Choroid plexus epithelial cell (primary cell): ENCODE data around the gene PHACTR4.

ENCODE experiments used
- DNase-seq: peaks from one replicate; pipeline ENCODE4 v3.0.0-alpha.2; 2010; ENCODE audit warnings: low read depth
- H3K4me3 ChIP-seq: 2 replicates; pipeline ENCODE4 v1.5.1; 2011; ENCODE audit warnings: low read depth, mild to moderate bottlenecking, control low read depth, low read length, moderate library complexity
- CTCF ChIP-seq: conservative IDR thresholded peaks from 2 replicates; pipeline ENCODE4 v1.5.1; 2011; ENCODE audit warnings: low read depth, mild to moderate bottlenecking, control low read depth, inconsistent platforms, low read length, moderate library complexity

Gene PHACTR4

GRCh38 chr1:28449904-28450303 lies 80.4 kb downstream of the PHACTR4 start:
- no peak for DNase-seq
- TF ChIP-seq CTCF: no peak
- no peak overlapping the region for H3K4me3 ChIP-seq

DNA sequence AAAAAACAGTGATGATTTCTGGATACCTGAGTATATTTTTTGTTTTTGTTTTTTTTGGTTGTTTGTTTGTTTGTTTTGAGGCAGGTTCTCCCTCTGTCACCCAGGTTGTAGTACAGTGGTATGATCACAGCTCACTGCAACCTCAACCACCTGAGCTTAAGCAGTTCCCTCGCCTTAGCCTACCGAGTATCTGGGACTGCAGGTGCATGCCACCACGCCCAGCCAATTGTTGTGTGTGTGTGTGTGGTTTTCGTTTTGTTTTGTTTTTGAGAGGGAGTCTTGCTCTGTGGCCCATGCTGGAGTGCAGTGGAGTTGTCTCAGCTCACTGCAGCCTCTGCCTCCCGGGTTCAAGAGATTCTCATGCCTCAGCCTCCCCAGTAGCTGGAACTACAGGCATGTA lies 81.0 kb downstream of the PHACTR4 start:
- TF ChIP-seq CTCF: no peak
- no peak for DNase-seq
- no peak overlapping the region for H3K4me3 ChIP-seq

GRCh38 chr1:28451011-28451410 lies 81.5 kb downstream of the PHACTR4 start:
- no peak for DNase-seq
- no peak for TF ChIP-seq CTCF
- H3K4me3 ChIP-seq: no peak overlapping the region

GRCh38 chr1:28456078-28456477 lies 86.5 kb downstream of the PHACTR4 start:
- no peak for TF ChIP-seq CTCF
- no peak overlapping the region for H3K4me3 ChIP-seq
- peak; percentile 90 for DNase-seq

DNA sequence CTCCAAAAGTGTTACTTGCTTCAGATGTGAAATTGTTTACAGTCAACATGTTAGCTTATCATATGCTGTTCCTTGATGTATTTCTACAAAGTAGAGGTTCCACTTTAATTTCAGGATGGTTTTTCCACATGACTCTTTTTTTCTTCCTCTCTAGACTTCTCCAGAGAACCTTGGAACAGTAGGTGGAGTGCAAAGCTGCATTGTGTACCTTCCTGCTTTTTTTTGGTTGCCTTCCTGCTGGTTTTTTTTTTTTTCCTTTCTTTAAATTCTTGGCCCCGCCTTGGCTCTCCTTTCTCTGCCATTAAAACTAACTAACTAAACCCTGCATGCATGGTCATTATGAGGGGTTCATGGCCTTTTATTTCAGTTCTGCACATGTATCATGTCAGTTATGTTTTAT lies 88.1 kb downstream of the PHACTR4 start:
- no peak for TF ChIP-seq CTCF
- no peak overlapping the region for H3K4me3 ChIP-seq
- DNase-seq: no peak

GRCh38 chr1:28458237-28459228 lies 89.0 kb downstream of the PHACTR4 start:
- no peak for TF ChIP-seq CTCF
- H3K4me3 ChIP-seq: no peak overlapping the region
- DNase-seq: peak; percentile 3
